GM12878 (cell line): Measurements from ENCODE around the gene KIRREL2.

Experiments
- CEBPB ChIP-seq, 2 experiments: fragments of 150-350 bp in 1 of 2; IDR thresholded peaks; 2 replicates each; pipeline ENCODE4 v1.6.1; 2012 to 2014; ENCODE audit warnings: low read depth in 2 of 2, low read length in 2 of 2, borderline replicate concordance in 1 of 2, inconsistent platforms in 1 of 2
- DPF2 ChIP-seq: fragments of 450-650 bp; IDR thresholded peaks from 2 replicates; pipeline ENCODE4 v1.6.1; 2017; ENCODE audit warnings: mild to moderate bottlenecking
- EP300 ChIP-seq, 2 experiments: fragments of 150-350 bp in 1 of 2; IDR thresholded peaks; 2 replicates each; pipeline ENCODE4 v1.6.1; 2011 to 2012; ENCODE audit warnings: low read depth in 2 of 2, low read length in 2 of 2, borderline replicate concordance in 1 of 2, improper control_type of control experiment in 1 of 2, inconsistent platforms in 1 of 2; ENCODE audit not compliant: control insufficient read depth in 1 of 2
- ETV6 ChIP-seq, 2 experiments: fragments of 450-650 bp in 1 of 2; IDR thresholded peaks in 1 of 2; conservative IDR thresholded peaks in 1 of 2; 2 replicates each; pipeline ENCODE4 v1.6.1; 2014; ENCODE audit warnings: antibody characterized with exemption in 1 of 2, borderline replicate concordance in 1 of 2, low read depth in 1 of 2, mild to moderate bottlenecking in 1 of 2, moderate library complexity in 1 of 2
- GABPA ChIP-seq: IDR thresholded peaks from 2 replicates; pipeline ENCODE4 v1.6.1; 2014; ENCODE audit warnings: antibody characterized with exemption, low read depth, mild to moderate bottlenecking, inconsistent platforms
- KDM1A ChIP-seq: fragments of 200-600 bp; sonication (generic); IDR thresholded peaks from 2 replicates; pipeline ENCODE4 v1.6.1; 2016; ENCODE audit warnings: borderline replicate concordance
- MXI1 ChIP-seq: fragments of 150-350 bp; IDR thresholded peaks from 2 replicates; pipeline ENCODE4 v1.6.1; 2011; ENCODE audit warnings: low read depth, mild to moderate bottlenecking, inconsistent platforms, low read length, improper control_type of control experiment
- POLR2A ChIP-seq: IDR thresholded peaks from 2 replicates; pipeline ENCODE4 v1.6.1; 2011; ENCODE audit warnings: low read depth, mild to moderate bottlenecking, low read length
- SREBF2 ChIP-seq: IDR thresholded peaks from 2 replicates; pipeline ENCODE4 v1.6.1; 2012; ENCODE audit warnings: mild to moderate bottlenecking, low read length
- TF ChIP-seq, protein P1 (sequence below), 3 experiments: IDR thresholded peaks in 2 of 3; conservative IDR thresholded peaks in 1 of 3; 2 replicates each; pipeline ENCODE4 v1.5.1; 2011; ENCODE audit warnings: low read depth in 3 of 3, low read length in 3 of 3, mild to moderate bottlenecking in 3 of 3, control low read depth in 2 of 3, moderate library complexity in 2 of 3, inconsistent platforms in 1 of 3, mixed read lengths in 1 of 3; ENCODE audit not compliant: control insufficient read depth in 2 of 3, insufficient read depth in 1 of 3; ENCODE audit errors: extremely low read depth in 1 of 3

DNA sequence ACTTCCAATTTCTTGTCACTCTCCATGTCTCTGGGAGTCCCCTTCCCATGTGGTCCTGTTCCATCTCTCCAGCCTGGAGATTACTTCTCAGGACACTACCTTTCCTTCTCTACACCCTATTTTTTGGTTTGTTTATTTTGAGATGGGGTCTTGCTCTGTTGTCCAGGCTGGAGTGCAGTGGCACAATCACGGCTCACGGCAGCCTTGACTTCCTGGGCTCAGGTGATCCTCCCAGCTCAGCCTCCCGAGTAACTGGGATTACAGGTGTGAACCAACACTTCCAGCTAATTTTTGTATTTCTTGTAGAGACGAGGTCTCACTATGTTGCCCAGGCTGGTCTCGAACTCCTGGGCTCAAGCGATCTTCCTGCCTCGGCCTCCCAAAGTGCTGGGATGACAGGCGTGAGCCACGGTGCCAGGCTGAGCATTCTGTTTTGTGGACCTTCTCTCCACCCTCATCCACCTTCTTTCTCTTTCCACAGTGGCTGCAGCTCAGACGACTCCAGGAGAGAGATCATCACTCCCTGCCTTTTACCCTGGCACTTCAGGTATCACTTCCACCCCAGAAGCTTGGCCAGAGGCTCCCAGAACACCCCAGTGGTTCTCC, 46.3 kb downstream of the KIRREL2 start:
- TF ChIP-seq POLR2A (no peak), EP300 (IDR thresholded peaks at IDR 0.05; ENCODE audit: borderline replicate concordance in 1 of 2, control insufficient read depth in 1 of 2, low read depth in 2 of 2, low read length in 2 of 2) (no peak), CEBPB (IDR thresholded peaks at IDR 0.05; ENCODE audit: borderline replicate concordance in 1 of 2, low read depth in 2 of 2, low read length in 2 of 2) (no peak), DPF2 (no peak), KDM1A (no peak), SREBF2 (no peak), MXI1 (no peak), GABPA (no peak), ETV6 (conservative IDR thresholded peaks at IDR 0.05 in 1 of 2, IDR thresholded peaks at IDR 0.05 in 1 of 2; ENCODE audit: borderline replicate concordance in 1 of 2, low read depth in 1 of 2) (no peak)
- TF ChIP-seq, protein P1, sequence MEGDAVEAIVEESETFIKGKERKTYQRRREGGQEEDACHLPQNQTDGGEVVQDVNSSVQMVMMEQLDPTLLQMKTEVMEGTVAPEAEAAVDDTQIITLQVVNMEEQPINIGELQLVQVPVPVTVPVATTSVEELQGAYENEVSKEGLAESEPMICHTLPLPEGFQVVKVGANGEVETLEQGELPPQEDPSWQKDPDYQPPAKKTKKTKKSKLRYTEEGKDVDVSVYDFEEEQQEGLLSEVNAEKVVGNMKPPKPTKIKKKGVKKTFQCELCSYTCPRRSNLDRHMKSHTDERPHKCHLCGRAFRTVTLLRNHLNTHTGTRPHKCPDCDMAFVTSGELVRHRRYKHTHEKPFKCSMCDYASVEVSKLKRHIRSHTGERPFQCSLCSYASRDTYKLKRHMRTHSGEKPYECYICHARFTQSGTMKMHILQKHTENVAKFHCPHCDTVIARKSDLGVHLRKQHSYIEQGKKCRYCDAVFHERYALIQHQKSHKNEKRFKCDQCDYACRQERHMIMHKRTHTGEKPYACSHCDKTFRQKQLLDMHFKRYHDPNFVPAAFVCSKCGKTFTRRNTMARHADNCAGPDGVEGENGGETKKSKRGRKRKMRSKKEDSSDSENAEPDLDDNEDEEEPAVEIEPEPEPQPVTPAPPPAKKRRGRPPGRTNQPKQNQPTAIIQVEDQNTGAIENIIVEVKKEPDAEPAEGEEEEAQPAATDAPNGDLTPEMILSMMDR (IDR thresholded peaks at IDR 0.05 in 2 of 3, conservative IDR thresholded peaks at IDR 0.05 in 1 of 3; ENCODE audit: control insufficient read depth in 2 of 3, extremely low read depth in 1 of 3, insufficient read depth in 1 of 3, low read depth in 3 of 3, low read length in 3 of 3): no peak
